Measurements from ENCODE around the gene FAIM2.

The FAIM2 gene

DNA sequence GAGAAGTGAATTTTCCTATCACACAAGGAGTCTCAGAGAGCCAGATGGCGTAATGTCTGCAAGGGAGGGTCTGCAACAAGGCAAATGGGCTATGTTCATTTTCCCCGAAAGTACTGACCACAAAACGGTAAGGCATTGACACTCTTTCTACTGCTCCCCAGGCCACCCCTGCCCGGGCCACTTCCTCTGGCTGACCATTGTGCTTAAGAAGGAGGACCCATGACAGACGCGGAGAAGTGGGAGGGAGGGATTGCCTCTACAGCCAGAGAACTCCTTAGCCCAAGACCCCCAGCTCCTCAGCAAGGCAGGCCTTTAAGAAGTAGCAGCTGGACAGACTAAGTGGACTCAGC is 76.7 kb downstream of the FAIM2 start:
- H3K27ac ChIP-seq (ENCODE audit: low read depth, low read length), result peak overlapping the region; percentile 16; the same call in 1 of the 2 replicates
- peak overlapping the region; percentile 83 for H3K9ac ChIP-seq (ENCODE audit: low read depth, low read length)
- no peaks in the 10 kb centered on the region for H3K9me3 ChIP-seq (ENCODE audit: insufficient read depth, low read depth, low read length)
- H3K4me1 ChIP-seq (ENCODE audit: insufficient read depth, low read length), result peaks cover 33% of the 10 kb centered on the region
- peak overlapping the region; percentile 91 for H3K4me3 ChIP-seq (ENCODE audit: low read length)
- no peaks in the 10 kb centered on the region for H3K27me3 ChIP-seq (ENCODE audit: insufficient read depth, low read length)
- WGBS, result 55% methylated on average over 5 of the region's 6 CpGs
- H3K36me3 ChIP-seq (ENCODE audit: insufficient read depth, low read length), result peaks cover 7% of the 10 kb centered on the region; the same call in 1 of the 2 replicates

DNA sequence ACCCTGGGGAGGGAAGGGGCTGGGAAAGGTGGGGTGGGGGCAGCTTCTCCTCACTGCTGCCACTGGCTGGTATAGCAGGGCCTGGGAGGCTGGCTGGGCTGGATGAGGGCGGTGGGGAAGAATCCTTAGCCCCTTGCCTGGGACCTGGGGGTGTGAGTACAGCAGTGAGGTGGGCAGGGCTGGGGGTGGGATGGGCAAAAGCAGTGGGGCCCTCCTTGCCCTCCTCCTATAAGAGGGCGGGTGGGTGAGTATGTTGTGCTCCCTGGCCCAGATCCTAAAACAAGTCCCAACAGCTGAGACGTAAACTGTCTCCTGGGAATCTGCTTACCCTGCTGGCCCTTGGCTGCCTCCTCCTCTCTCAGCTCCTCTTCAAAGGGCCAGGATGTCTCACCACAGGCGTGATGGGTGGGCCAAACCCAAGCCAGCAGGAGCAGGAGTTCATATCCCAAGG is 77.7 kb downstream of the FAIM2 start:
- peaks cover 39% of the 10 kb centered on the region for H3K4me1 ChIP-seq (ENCODE audit: insufficient read depth, low read length)

DNA sequence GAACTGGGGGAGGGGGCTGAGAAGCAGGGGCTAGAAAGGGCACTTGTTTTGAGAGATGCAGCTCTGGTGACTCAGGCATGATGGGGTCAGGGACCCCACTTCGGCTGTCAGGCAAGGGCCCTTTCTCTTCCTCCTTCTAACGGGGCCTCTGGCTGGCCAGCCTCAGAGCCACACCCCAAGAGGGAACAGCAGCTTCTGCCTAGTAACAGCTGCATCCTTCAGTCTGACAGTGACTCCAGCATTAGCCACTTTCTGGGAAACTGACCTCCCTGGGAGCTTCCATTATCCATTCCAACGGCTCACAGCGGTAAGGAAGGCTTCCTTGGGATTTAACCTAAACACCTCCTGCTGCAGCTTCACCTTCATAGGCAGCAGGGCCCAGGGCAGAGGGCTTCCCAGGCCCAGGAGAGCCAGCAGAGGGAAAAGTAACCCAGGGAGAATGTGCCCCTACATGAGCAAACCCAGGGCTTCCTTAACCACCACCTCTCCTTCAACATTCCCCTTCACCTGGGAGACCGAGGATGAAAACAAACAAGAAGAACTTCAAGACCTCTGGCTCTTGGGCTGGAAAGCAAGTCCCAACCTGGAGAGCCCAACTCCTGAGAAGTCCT is 78.2 kb downstream of the FAIM2 start:
- WGBS, result 41% methylated on average over 5 of the region's 5 CpGs
- Histone ChIP-seq H3K9me3 (ENCODE audit: insufficient read depth, low read depth, low read length) (no peaks in the 10 kb centered on the region), H3K27ac (ENCODE audit: low read depth, low read length) (peak overlapping the region; percentile 44; the same call in 1 of the 2 replicates), H3K4me3 (ENCODE audit: low read length) (peak overlapping the region; percentile 0; the same call in 1 of the 2 replicates), H3K27me3 (ENCODE audit: insufficient read depth, low read length) (no peaks in the 10 kb centered on the region), H3K36me3 (ENCODE audit: insufficient read depth, low read length) (peaks cover 7% of the 10 kb centered on the region; the same call in 1 of the 2 replicates), H3K9ac (ENCODE audit: low read depth, low read length) (no peak overlapping the region), H3K4me1 (ENCODE audit: insufficient read depth, low read length) (peaks cover 43% of the 10 kb centered on the region)

More for the DNA sequence above, 77.7 kb downstream of the FAIM2 start:
- Histone ChIP-seq H3K36me3 (ENCODE audit: insufficient read depth, low read length) (peaks cover 7% of the 10 kb centered on the region; the same call in 1 of the 2 replicates), H3K27ac (ENCODE audit: low read depth, low read length) (peak overlapping the region; percentile 44; the same call in 1 of the 2 replicates), H3K9ac (ENCODE audit: low read depth, low read length) (no peak overlapping the region), H3K27me3 (ENCODE audit: insufficient read depth, low read length) (no peaks in the 10 kb centered on the region), H3K4me3 (ENCODE audit: low read length) (0 out of 2 replicates have a peak overlapping the region, but pooled peaks have one; percentile 91), H3K9me3 (ENCODE audit: insufficient read depth, low read depth, low read length) (no peaks in the 10 kb centered on the region)
- 66% methylated on average over 3 of the region's 4 CpGs for WGBS

DNA sequence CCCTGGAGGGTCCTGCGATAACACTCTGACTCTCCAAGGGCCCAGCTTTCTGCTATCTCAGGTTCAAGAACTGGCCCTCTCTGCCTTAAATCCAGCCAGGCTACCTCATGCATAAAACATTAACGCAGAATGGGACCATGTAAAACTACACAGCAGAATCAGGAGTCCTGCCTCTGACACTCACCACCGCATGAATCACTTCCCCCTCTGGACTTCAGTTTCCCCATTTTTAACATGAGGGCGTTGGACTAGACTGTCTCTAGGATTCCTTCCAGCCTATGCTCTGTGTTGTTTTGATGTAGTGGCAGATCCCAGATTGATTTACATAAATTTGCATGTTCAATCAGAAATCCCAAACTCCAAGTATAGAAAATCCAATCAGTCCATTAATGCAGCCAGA is 78.8 kb downstream of the FAIM2 start:
- WGBS, result 90% methylated on average over 4 of the region's 4 CpGs

DNA sequence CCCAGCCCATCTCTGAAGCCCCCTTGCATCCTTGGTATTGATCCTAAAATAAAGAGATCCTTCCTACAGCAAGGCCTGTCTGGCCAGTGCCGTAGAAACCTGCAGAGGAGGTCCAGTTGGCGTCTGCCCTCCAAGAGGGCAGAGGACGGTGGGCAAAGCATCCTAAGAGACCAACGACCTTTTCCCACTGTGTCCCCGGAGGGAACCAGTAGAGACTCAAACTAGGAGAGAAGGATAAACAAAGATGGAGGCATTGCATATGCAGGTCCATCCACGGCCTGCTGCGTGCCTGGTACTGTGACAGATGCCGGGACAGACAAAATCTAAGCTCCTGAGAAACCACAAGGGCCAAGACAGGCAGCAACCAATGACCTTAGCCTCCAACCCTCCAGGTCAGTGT is 79.3 kb downstream of the FAIM2 start:
- Histone ChIP-seq H3K9ac (ENCODE audit: low read depth, low read length) (no peak overlapping the region), H3K4me3 (ENCODE audit: low read length) (no peak overlapping the region), H3K36me3 (ENCODE audit: insufficient read depth, low read length) (peaks cover 7% of the 10 kb centered on the region; the same call in 1 of the 2 replicates), H3K4me1 (ENCODE audit: insufficient read depth, low read length) (peaks cover 41% of the 10 kb centered on the region), H3K27ac (ENCODE audit: low read depth, low read length) (no peak overlapping the region), H3K27me3 (ENCODE audit: insufficient read depth, low read length) (no peaks in the 10 kb centered on the region), H3K9me3 (ENCODE audit: insufficient read depth, low read depth, low read length) (no peaks in the 10 kb centered on the region)
- 93% methylated on average over 8 of the region's 8 CpGs for WGBS

More for the DNA sequence above, 78.8 kb downstream of the FAIM2 start:
- H3K4me3 ChIP-seq (ENCODE audit: low read length), result no peak overlapping the region
- no peak overlapping the region for H3K27ac ChIP-seq (ENCODE audit: low read depth, low read length)
- H3K9ac ChIP-seq (ENCODE audit: low read depth, low read length), result no peak overlapping the region
- peaks cover 43% of the 10 kb centered on the region for H3K4me1 ChIP-seq (ENCODE audit: insufficient read depth, low read length)
- H3K36me3 ChIP-seq (ENCODE audit: insufficient read depth, low read length), result peaks cover 7% of the 10 kb centered on the region; the same call in 1 of the 2 replicates
- no peaks in the 10 kb centered on the region for H3K9me3 ChIP-seq (ENCODE audit: insufficient read depth, low read depth, low read length)
- H3K27me3 ChIP-seq (ENCODE audit: insufficient read depth, low read length), result no peaks in the 10 kb centered on the region

DNA sequence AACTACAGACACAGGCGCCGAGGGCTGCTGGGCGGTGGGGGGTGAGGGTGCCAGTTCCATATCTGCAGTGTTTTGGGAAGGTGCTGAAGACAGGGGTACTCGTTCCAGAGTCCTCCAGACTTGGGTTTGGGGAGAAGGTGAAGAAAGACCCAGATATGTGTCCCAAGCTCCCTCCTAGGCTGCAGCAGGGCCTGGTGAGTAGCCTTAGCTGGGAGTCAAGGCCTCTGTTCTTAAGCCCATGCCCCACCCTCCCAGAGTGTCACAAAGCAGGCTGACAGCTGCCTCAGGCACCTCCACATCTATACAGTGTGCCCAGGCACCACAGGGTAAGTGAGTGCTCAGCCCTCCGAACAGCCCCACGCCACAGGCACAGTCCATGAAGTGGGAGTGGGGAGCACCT is 79.7 kb downstream of the FAIM2 start:
- Histone ChIP-seq H3K27ac (ENCODE audit: low read depth, low read length) (no peak overlapping the region), H3K9me3 (ENCODE audit: insufficient read depth, low read depth, low read length) (no peaks in the 10 kb centered on the region), H3K36me3 (ENCODE audit: insufficient read depth, low read length) (peaks cover 7% of the 10 kb centered on the region; the same call in 1 of the 2 replicates), H3K9ac (ENCODE audit: low read depth, low read length) (no peak overlapping the region), H3K4me1 (ENCODE audit: insufficient read depth, low read length) (peaks cover 36% of the 10 kb centered on the region), H3K27me3 (ENCODE audit: insufficient read depth, low read length) (no peaks in the 10 kb centered on the region), H3K4me3 (ENCODE audit: low read length) (no peak overlapping the region)
- 94% methylated on average over 6 of the region's 6 CpGs for WGBS

DNA sequence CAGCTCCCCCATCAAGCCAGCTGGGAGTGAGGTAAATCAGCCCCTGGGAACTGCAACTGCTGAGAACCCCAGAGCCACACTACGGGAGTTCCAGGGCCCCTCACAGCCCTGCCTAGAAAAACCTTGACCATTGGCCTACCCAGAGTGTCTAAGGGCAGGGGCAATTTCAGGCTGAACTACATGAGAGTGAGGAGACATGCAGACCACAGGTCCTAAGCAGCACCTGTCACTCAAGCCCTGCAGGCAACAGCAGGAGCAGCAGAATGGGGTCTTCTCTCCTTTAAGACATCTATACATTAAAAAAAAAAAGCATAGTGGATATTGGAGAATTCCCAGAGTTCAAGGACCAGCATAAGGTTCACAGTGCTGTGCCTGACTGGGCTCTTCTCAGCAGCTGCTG is 80.3 kb downstream of the FAIM2 start:
- no peak overlapping the region for H3K4me3 ChIP-seq (ENCODE audit: low read length)
- no peaks in the 10 kb centered on the region for H3K9me3 ChIP-seq (ENCODE audit: insufficient read depth, low read depth, low read length)
- 97% methylated on average over 1 of the region's 1 CpG for WGBS
- H3K27ac ChIP-seq (ENCODE audit: low read depth, low read length), result no peak overlapping the region
- H3K36me3 ChIP-seq (ENCODE audit: insufficient read depth, low read length), result peaks cover 7% of the 10 kb centered on the region; the same call in 1 of the 2 replicates
- no peak overlapping the region for H3K9ac ChIP-seq (ENCODE audit: low read depth, low read length)
- H3K27me3 ChIP-seq (ENCODE audit: insufficient read depth, low read length), result no peaks in the 10 kb centered on the region
- peaks cover 36% of the 10 kb centered on the region for H3K4me1 ChIP-seq (ENCODE audit: insufficient read depth, low read length)

DNA sequence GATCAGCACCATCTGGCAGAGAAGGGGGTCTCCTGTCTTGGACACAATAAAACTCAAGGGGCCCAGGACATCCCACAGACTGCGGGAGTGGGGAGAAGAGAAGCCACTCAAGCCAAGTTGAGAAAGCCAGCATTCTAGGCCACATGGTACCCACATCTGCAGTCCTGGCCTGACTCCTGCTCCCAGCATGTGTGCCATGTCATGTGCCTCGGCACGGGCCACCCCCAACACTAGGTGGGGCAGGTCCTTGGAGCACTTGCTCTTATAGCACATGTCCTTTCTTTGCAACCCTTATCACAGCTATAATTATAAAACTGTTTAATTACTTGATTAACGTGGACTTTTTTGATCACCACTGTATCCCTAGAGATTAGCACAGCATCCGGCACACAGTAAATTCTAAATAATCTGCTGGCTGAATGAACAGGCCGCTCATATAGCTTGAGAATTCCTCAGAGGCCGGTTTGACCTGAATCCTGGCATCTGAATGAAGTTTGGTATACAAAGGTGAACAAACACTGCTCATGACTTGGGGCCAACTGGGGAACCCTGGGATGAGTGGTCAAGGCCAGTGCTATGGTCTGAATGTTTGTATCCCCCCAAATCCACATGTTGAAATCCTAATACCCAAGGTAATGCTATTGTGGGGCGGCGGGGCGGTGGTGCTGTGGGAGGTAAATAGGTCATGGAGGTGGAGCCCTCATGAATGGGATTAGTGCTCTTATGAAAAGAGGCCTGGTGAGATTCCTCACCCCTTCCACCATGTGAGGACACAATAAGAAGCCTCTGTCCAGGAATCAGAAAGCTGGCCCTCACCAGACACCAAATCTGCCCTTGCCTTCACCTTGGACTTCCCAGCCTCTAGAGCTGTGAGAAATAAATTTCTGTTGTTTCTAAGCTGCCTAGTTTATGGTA is 82.1 kb downstream of the FAIM2 start:
- WGBS, result 93% methylated on average over 7 of the region's 10 CpGs
- Histone ChIP-seq H3K27me3 (ENCODE audit: insufficient read depth, low read length) (no peaks in the 10 kb centered on the region), H3K9ac (ENCODE audit: low read depth, low read length) (no peak overlapping the region), H3K36me3 (ENCODE audit: insufficient read depth, low read length) (peaks cover 7% of the 10 kb centered on the region; the same call in 1 of the 2 replicates), H3K4me3 (ENCODE audit: low read length) (no peak overlapping the region), H3K9me3 (ENCODE audit: insufficient read depth, low read depth, low read length) (no peaks in the 10 kb centered on the region), H3K27ac (ENCODE audit: low read depth, low read length) (no peak overlapping the region), H3K4me1 (ENCODE audit: insufficient read depth, low read length) (peaks cover 31% of the 10 kb centered on the region)

DNA sequence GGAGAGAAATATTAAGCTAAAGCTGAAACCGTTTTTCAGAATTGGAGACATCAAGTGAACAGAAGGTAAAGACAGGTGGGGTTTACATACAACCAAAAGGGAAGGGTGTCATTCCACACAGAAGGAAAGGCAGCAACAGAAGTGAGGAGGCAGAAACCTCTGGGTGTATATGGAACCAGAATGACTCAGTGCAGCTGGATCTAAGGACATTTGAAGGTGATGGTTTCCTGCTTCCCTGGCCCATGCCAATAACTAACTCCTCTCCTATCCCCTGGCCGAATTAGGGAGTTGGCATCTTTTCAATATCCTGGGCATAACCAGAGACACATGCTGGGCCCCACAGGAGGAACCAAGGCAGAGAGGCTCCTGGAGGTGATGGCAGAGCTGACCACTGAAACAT is 83.9 kb downstream of the FAIM2 start:
- H3K27ac ChIP-seq (ENCODE audit: low read depth, low read length), result no peak overlapping the region
- no peaks in the 10 kb centered on the region for H3K9me3 ChIP-seq (ENCODE audit: insufficient read depth, low read depth, low read length)
- no peaks in the 10 kb centered on the region for H3K27me3 ChIP-seq (ENCODE audit: insufficient read depth, low read length)
- H3K4me1 ChIP-seq (ENCODE audit: insufficient read depth, low read length), result peaks cover 15% of the 10 kb centered on the region
- WGBS, result 88% methylated on average over 2 of the region's 2 CpGs
- no peak overlapping the region for H3K4me3 ChIP-seq (ENCODE audit: low read length)
- peaks cover 12% of the 10 kb centered on the region; the same call in 1 of the 2 replicates for H3K36me3 ChIP-seq (ENCODE audit: insufficient read depth, low read length)
- H3K9ac ChIP-seq (ENCODE audit: low read depth, low read length), result no peak overlapping the region

DNA sequence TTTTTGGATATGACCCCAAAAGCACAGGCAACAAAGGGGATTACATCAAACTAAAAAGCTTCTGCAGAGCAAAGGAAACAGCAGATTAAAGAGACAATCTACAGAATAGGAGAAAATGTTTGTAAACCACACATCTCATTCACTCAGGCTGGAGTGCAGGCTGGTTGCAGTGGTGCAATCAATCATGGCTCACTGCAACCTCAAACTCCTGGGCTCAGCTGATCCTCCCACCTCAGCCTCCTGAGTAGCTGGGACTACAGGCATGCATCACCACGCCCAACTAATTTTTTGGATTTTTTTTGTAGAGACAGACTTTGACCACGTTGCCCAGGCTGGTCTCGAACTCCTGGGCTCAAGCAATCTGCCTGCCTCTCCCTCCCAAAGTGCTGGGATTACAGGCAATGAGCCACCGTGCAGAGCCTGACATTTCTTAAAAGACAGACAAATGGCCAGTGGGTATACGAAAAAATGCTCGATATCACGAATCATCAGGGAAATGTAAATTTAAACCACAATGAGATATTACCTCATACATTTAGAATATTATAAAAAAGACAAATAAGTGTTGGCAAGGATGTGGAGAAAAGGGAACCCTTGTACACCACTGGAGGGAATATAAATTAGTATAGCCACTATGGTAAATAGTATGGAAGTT is 85.3 kb downstream of the FAIM2 start:
- Histone ChIP-seq H3K4me3 (ENCODE audit: low read length) (no peak overlapping the region), H3K27me3 (ENCODE audit: insufficient read depth, low read length) (no peaks in the 10 kb centered on the region), H3K9me3 (ENCODE audit: insufficient read depth, low read depth, low read length) (no peaks in the 10 kb centered on the region), H3K4me1 (ENCODE audit: insufficient read depth, low read length) (peaks cover 13% of the 10 kb centered on the region), H3K27ac (ENCODE audit: low read depth, low read length) (no peak overlapping the region), H3K36me3 (ENCODE audit: insufficient read depth, low read length) (peaks cover 12% of the 10 kb centered on the region; the same call in 1 of the 2 replicates), H3K9ac (ENCODE audit: low read depth, low read length) (no peak overlapping the region)
- WGBS, result 94% methylated on average over 7 of the region's 7 CpGs

Data from HUES64 (cell line).